Left ventricle myocardium superior (tissue), 1 donor: Measurements from ENCODE around the gene HLA-DRA. TPM values are rescaled to one million over a fixed set of nuclear protein-coding genes. Genes with fewer than 3 reads are reported as not detected.
"Not testable (repeated sequence)": the region's sequence is repeated elsewhere in the genome, so short reads cannot be mapped to it uniquely, and the experiment has no call there.

Experiments used
- ATAC-seq: fragments of 200-7000 bp; cut with Tn5 transposase; one replicate; pipeline ENCODE4 v1.9.1; 2020; ENCODE audit warnings: mild to moderate bottlenecking, moderate library complexity
- DNase-seq: peaks from one replicate; pipeline ENCODE4 v3.0.0-alpha.2; 2020
- intact Hi-C: fragments of 100-400 bp; cut with micrococcal nuclease; formaldehyde crosslinking; loops from one replicate; pipeline ENCODE4 v1.11.0; 2022
- total RNA-seq: library from RNA; stranded (reverse); fragmentation: NEBNext Ultra II Directional; extraction: Animal tissue kit (Norgen Biotek cat#: 25700); gene quantifications from one replicate; pipeline ENCODE4 v1.2.1, GENCODE V29; 2021
- donor health status: DM: no; HTN: yes; CAD: no; lungs with severe emphysema.

HLA-DRA gene
- total RNA-seq, 1 donor from 2014 or later, result 109 TPM

GRCh38 chr6:32427218-32427617, 12.5 kb upstream of the HLA-DRA start:
- intact Hi-C loops, result no loop called here
- ATAC-seq (no peak), DNase-seq (no peak)

- ATAC-seq, result no peak
- no peak for DNase-seq
- intact Hi-C loops, result no loop called here
These were observed 11.7 kb upstream of the HLA-DRA start for GRCh38 chr6:32427934-32428474.

GRCh38 chr6:32430179-32430578, 9.5 kb upstream of the HLA-DRA start:
- no peak for DNase-seq
- ATAC-seq, result no peak
- intact Hi-C loops, result loop anchor here (5.0 kb wide), 1 partner anchor 272 kb away; no protein-coding TSS in a partner anchor

- ATAC-seq, result no peak
- intact Hi-C loops, result loop anchor here (5.0 kb wide), 1 partner anchor 271 kb away; no protein-coding TSS in a partner anchor
- DNase-seq, result no peak
These were observed 8.5 kb upstream of the HLA-DRA start for GRCh38 chr6:32431142-32431541.

- intact Hi-C loops, result loop anchor here (5.0 kb wide), 1 partner anchor 270 kb away; no protein-coding TSS in a partner anchor
- DNase-seq (no peak), ATAC-seq (no peak)
These were observed 7.6 kb upstream of the HLA-DRA start for GRCh38 chr6:32432050-32432450.

- intact Hi-C loops, result loop anchor here (5.0 kb wide), 1 partner anchor 268 kb away; no protein-coding TSS in a partner anchor
- not testable (repeated sequence) for ATAC-seq, DNase-seq
These were observed 5.7 kb upstream of the HLA-DRA start for GRCh38 chr6:32433950-32434349.

- DNase-seq, result no peak
- intact Hi-C loops, result no loop called here
- no peak for ATAC-seq
These were observed 3.5 kb upstream of the HLA-DRA start for GRCh38 chr6:32436186-32436585.

GRCh38 chr6:32436995-32437836, 2.5 kb upstream of the HLA-DRA start:
- DNase-seq, result no peak
- ATAC-seq, result peak; percentile 69
- intact Hi-C loops, result no loop called here

- intact Hi-C loops, result no loop called here
- DNase-seq (no peak), ATAC-seq (no peak)
These were observed 548 bp upstream of the HLA-DRA start for GRCh38 chr6:32439139-32439538.

GRCh38 chr6:32442243-32442667, 2.6 kb downstream of the HLA-DRA start:
- ATAC-seq (no peak), DNase-seq (no peak)
- intact Hi-C loops, result no loop called here

- DNase-seq, result no peak
- intact Hi-C loops, result no loop called here
- ATAC-seq, result no peak
These were observed 3.4 kb downstream of the HLA-DRA start for GRCh38 chr6:32442977-32443552.

GRCh38 chr6:32444433-32444832, 4.7 kb downstream of the HLA-DRA start:
- ATAC-seq (no peak), DNase-seq (no peak)
- intact Hi-C loops, result no loop called here

- DNase-seq (no peak), ATAC-seq (no peak)
- intact Hi-C loops, result no loop called here
These were observed 5.7 kb downstream of the HLA-DRA start for GRCh38 chr6:32445321-32445854.

- DNase-seq (no peak), ATAC-seq (no peak)
- intact Hi-C loops, result no loop called here
These were observed 8.2 kb downstream of the HLA-DRA start for GRCh38 chr6:32447932-32448331.

- DNase-seq (no peak), ATAC-seq (no peak)
- intact Hi-C loops, result no loop called here
These were observed 9.5 kb downstream of the HLA-DRA start for GRCh38 chr6:32449088-32449736.

GRCh38 chr6:32457054-32457453, 17.4 kb downstream of the HLA-DRA start:
- DNase-seq (no peak), ATAC-seq (no peak)
- intact Hi-C loops, result no loop called here

GRCh38 chr6:32459781-32460424, 20.2 kb downstream of the HLA-DRA start:
- intact Hi-C loops, result no loop called here
- ATAC-seq, result no peak
- no peak for DNase-seq

GRCh38 chr6:32460528-32460927, 20.8 kb downstream of the HLA-DRA start:
- intact Hi-C loops, result no loop called here
- no peak for DNase-seq
- no peak for ATAC-seq

GRCh38 chr6:32461493-32461892, 21.8 kb downstream of the HLA-DRA start:
- intact Hi-C loops, result no loop called here
- DNase-seq (no peak), ATAC-seq (no peak)
